GM21619 (cell line): ENCODE data around the gene MVD.

Source experiments
- ATAC-seq: cut with Tn5 transposase; IDR thresholded peaks from one replicate; pipeline ENCODE4 v1.9.1; 2021; ENCODE audit not compliant: unreplicated experiment

Gene MVD

GRCh38 chr16:88627531-88628411 is 35.1 kb downstream of the MVD start:
- ATAC-seq, result no peak

- no peak for ATAC-seq
Measured at GRCh38 chr16:88626646-88627045, 36.2 kb downstream of the MVD start.

GRCh38 chr16:88624977-88625576 is 37.8 kb downstream of the MVD start:
- ATAC-seq, result no peak

GRCh38 chr16:88624481-88624880 is 38.4 kb downstream of the MVD start:
- ATAC-seq, result no peak

- ATAC-seq, result no peak
Measured at GRCh38 chr16:88623858-88624257, 39.0 kb downstream of the MVD start.

GRCh38 chr16:88622866-88623265 is 40.0 kb downstream of the MVD start:
- no peak for ATAC-seq

- no peak for ATAC-seq
Measured at GRCh38 chr16:88622125-88622524, 40.8 kb downstream of the MVD start.

- no peak for ATAC-seq
Measured at GRCh38 chr16:88619859-88620815, 42.8 kb downstream of the MVD start.

- no peak for ATAC-seq
Measured at GRCh38 chr16:88618956-88619667, 43.8 kb downstream of the MVD start.

- ATAC-seq, result no peak
Measured at GRCh38 chr16:88618182-88618955, 44.5 kb downstream of the MVD start.

- ATAC-seq, result no peak
Measured at GRCh38 chr16:88617268-88618031, 45.4 kb downstream of the MVD start.

GRCh38 chr16:88616736-88617135 is 46.2 kb downstream of the MVD start:
- ATAC-seq, result no peak

- ATAC-seq, result no peak
Measured at GRCh38 chr16:88616320-88616719, 46.6 kb downstream of the MVD start.

- no peak for ATAC-seq
Measured at GRCh38 chr16:88614818-88615580, 47.9 kb downstream of the MVD start.

- no peak for ATAC-seq
Measured at GRCh38 chr16:88613911-88614817, 48.7 kb downstream of the MVD start.

- ATAC-seq, result no peak
Measured at GRCh38 chr16:88613293-88613692, 49.6 kb downstream of the MVD start.
